ENCODE results near the gene COPG1. TPM values are rescaled to one million over a fixed set of nuclear protein-coding genes. Genes with fewer than 3 reads are reported as not detected.

The COPG1 gene
- total RNA-seq, 2 experiments from 2014 or later: 128 to 132 TPM

GRCh38 chr3:129281726-129282125 is 32.3 kb downstream of the COPG1 start:
- peaks cover 63% of the 10 kb centered on the region for H3K4me1 Mint-ChIP-seq
- H3K9me3 Mint-ChIP-seq: no peaks in the 10 kb centered on the region
- H3K4me3 Mint-ChIP-seq: peak overlapping the region; percentile 47
- H3K27me3 Mint-ChIP-seq: no peaks in the 10 kb centered on the region
- peak overlapping the region; percentile 86 for H3K27ac Mint-ChIP-seq
- H3K36me3 Mint-ChIP-seq: peaks cover 41% of the 10 kb centered on the region
- DNase-seq: no peak

GRCh38 chr3:129282727-129283327 is 33.4 kb downstream of the COPG1 start:
- peak; percentile 36 for DNase-seq
- H3K4me1 Mint-ChIP-seq: peaks cover 57% of the 10 kb centered on the region
- peak overlapping the region; percentile 64 for H3K4me3 Mint-ChIP-seq
- peaks cover 35% of the 10 kb centered on the region for H3K36me3 Mint-ChIP-seq
- H3K27me3 Mint-ChIP-seq: no peaks in the 10 kb centered on the region
- H3K27ac Mint-ChIP-seq: peak overlapping the region; percentile 86
- no peaks in the 10 kb centered on the region for H3K9me3 Mint-ChIP-seq

DNA sequence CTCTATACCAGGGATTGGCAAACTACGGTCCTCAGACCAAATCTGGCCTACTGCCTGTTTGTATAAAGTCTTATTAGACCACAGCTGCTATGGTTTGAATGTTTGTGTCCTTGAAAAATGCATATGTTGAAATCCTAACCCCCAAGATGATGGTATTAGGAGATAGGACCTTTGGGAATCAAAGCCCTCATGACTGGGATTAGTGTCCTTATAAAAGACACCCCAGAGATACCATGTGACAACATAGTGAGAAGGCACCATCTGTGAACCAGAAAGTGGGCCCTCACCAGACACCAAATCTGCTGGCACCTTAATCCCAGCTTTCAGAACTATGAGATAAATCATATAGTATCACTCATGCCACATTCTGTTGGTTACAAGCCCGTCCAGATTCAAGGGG is 36.7 kb downstream of the COPG1 start:
- H3K27ac Mint-ChIP-seq: no peak overlapping the region
- H3K27me3 Mint-ChIP-seq: no peaks in the 10 kb centered on the region
- no peaks in the 10 kb centered on the region for H3K9me3 Mint-ChIP-seq
- H3K4me1 Mint-ChIP-seq: peaks cover 42% of the 10 kb centered on the region
- no peak for DNase-seq
- H3K4me3 Mint-ChIP-seq: no peak overlapping the region
- peaks cover 23% of the 10 kb centered on the region for H3K36me3 Mint-ChIP-seq

- no peak overlapping the region for H3K27ac Mint-ChIP-seq
- H3K9me3 Mint-ChIP-seq: no peaks in the 10 kb centered on the region
- H3K4me3 Mint-ChIP-seq: no peak overlapping the region
- DNase-seq: no peak
- no peaks in the 10 kb centered on the region for H3K27me3 Mint-ChIP-seq
- H3K4me1 Mint-ChIP-seq: peaks cover 21% of the 10 kb centered on the region
- H3K36me3 Mint-ChIP-seq: peaks cover 17% of the 10 kb centered on the region
These were observed 39.0 kb downstream of the COPG1 start for GRCh38 chr3:129288446-129288845.

DNA sequence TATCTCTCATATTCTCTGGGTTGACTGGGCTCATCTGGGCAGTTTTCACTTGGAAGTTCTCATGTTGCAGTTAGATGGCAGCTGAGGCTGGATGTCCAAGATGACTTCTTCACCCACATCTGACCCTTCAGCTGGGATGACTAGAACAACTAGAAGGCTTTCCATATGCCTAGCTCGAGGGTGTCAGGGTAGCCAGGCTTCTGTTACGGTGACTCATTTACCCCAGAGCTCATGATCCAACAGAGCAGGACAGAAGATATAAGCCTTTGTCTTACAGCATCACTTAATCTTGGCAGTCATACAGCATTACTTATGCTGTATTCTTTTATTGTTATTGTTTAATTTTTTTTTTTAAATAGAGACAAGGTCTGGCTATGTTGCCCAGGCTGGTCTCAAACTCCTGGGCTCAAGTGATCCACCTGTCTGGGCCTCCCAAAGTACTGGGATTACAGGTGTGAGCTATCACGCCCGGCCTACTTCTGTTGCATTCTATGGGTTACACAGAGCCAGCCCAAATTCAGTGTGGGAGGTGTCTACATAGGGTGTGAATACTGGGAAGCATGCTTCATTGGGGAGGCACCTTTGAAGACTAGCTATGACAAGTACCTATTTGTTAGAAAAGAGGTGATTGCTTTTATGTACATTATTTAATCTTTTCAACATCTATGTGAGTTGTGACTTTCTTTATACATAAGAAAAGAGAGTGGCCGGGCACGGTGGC is 40.0 kb downstream of the COPG1 start:
- H3K4me3 Mint-ChIP-seq: no peak overlapping the region
- H3K27ac Mint-ChIP-seq: peak overlapping the region; percentile 54
- H3K27me3 Mint-ChIP-seq: no peaks in the 10 kb centered on the region
- peaks cover 14% of the 10 kb centered on the region for H3K4me1 Mint-ChIP-seq
- no peaks in the 10 kb centered on the region for H3K9me3 Mint-ChIP-seq
- H3K36me3 Mint-ChIP-seq: peaks cover 18% of the 10 kb centered on the region
- no peak for DNase-seq

- H3K27ac Mint-ChIP-seq: peak overlapping the region; percentile 54
- peaks cover 22% of the 10 kb centered on the region for H3K36me3 Mint-ChIP-seq
- no peak for DNase-seq
- H3K27me3 Mint-ChIP-seq: no peaks in the 10 kb centered on the region
- no peak overlapping the region for H3K4me3 Mint-ChIP-seq
- H3K4me1 Mint-ChIP-seq: peaks cover 6% of the 10 kb centered on the region
- no peaks in the 10 kb centered on the region for H3K9me3 Mint-ChIP-seq
These were observed 42.0 kb downstream of the COPG1 start for GRCh38 chr3:129291236-129291886.

GRCh38 chr3:129295286-129295685 is 45.9 kb downstream of the COPG1 start:
- H3K36me3 Mint-ChIP-seq: peaks cover 28% of the 10 kb centered on the region
- no peaks in the 10 kb centered on the region for H3K9me3 Mint-ChIP-seq
- peak overlapping the region; percentile 4 for H3K27ac Mint-ChIP-seq
- DNase-seq: no peak
- H3K27me3 Mint-ChIP-seq: no peaks in the 10 kb centered on the region
- no peak overlapping the region for H3K4me3 Mint-ChIP-seq
- peaks cover 2% of the 10 kb centered on the region for H3K4me1 Mint-ChIP-seq

- Mint-ChIP-seq H3K4me3 (no peak overlapping the region), H3K36me3 (peaks cover 37% of the 10 kb centered on the region), H3K27me3 (no peaks in the 10 kb centered on the region), H3K4me1 (peaks cover 31% of the 10 kb centered on the region), H3K27ac (peak overlapping the region; percentile 73), H3K9me3 (no peaks in the 10 kb centered on the region)
- DNase-seq: no peak
These were observed 54.9 kb downstream of the COPG1 start for GRCh38 chr3:129304146-129304961.

GRCh38 chr3:129304962-129305222 is 55.5 kb downstream of the COPG1 start:
- Mint-ChIP-seq H3K36me3 (peaks cover 34% of the 10 kb centered on the region), H3K4me1 (peaks cover 31% of the 10 kb centered on the region), H3K27ac (no peak overlapping the region), H3K27me3 (no peaks in the 10 kb centered on the region), H3K9me3 (no peaks in the 10 kb centered on the region), H3K4me3 (no peak overlapping the region)
- no peak for DNase-seq

DNA sequence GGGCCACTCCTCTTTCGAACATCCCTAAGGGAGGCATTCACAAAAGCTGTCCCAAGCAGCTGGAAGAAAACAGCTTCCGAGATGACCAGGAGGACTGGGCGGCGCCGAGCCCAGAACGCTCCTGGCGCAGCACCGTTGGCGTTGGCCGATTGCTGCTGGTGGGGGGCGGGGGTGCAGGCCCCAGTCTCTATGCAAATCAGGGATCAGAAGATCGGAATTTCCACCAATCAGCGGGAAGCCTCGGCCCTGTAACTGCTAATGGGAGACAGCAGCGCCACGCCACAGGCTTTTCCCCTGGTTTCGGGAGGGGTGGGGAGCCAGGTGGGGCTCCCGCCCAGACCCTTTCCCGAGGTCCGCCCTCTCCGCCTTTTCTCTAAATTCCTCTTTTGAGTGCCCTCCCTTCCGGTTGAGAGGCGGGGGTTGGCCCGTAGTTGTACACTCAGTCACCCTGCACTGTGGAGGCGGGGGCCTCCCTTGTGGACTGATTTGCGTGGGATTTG is 56.2 kb downstream of the COPG1 start:
- Mint-ChIP-seq H3K9me3 (no peaks in the 10 kb centered on the region), H3K27ac (peak overlapping the region; percentile 76)

DNA sequence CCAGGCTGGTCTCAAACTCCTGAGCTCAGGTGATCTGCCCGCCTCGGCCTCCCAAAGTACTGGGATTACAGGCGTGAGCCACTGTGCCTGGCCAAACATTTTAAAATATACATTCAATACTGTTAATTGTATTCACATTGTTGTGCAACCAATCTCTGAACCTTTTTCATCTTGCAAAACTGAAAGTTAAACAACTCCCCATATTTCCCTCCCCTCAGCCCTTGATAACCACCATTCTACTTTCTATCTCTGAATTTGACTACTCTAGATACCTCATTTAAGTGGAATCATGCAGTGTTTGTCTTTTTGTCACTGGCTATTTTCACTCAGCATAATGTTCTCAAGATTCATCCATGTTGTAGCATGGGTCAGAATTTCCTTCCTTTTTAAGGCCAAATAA is 59.2 kb downstream of the COPG1 start:
- Mint-ChIP-seq H3K9me3 (no peaks in the 10 kb centered on the region), H3K27ac (peak overlapping the region; percentile 7), H3K4me1 (peaks cover 55% of the 10 kb centered on the region), H3K27me3 (no peaks in the 10 kb centered on the region), H3K4me3 (no peak overlapping the region), H3K36me3 (peaks cover 24% of the 10 kb centered on the region)
- DNase-seq: no peak

More for the DNA sequence above, 56.2 kb downstream of the COPG1 start:
- Mint-ChIP-seq H3K27me3 (no peaks in the 10 kb centered on the region), H3K36me3 (peaks cover 34% of the 10 kb centered on the region), H3K4me3 (no peak overlapping the region), H3K4me1 (peaks cover 36% of the 10 kb centered on the region)
- DNase-seq: no peak

- Mint-ChIP-seq H3K9me3 (no peaks in the 10 kb centered on the region), H3K36me3 (peaks cover 20% of the 10 kb centered on the region), H3K27ac (no peak overlapping the region), H3K4me3 (no peak overlapping the region), H3K4me1 (peaks cover 48% of the 10 kb centered on the region), H3K27me3 (no peaks in the 10 kb centered on the region)
- DNase-seq: no peak
These were observed 61.0 kb downstream of the COPG1 start for GRCh38 chr3:129310111-129311011.

GRCh38 chr3:129311054-129311902 is 61.9 kb downstream of the COPG1 start:
- DNase-seq: no peak
- H3K9me3 Mint-ChIP-seq: no peaks in the 10 kb centered on the region
- H3K4me3 Mint-ChIP-seq: no peak overlapping the region
- no peaks in the 10 kb centered on the region for H3K27me3 Mint-ChIP-seq
- H3K27ac Mint-ChIP-seq: no peak overlapping the region
- peaks cover 39% of the 10 kb centered on the region for H3K4me1 Mint-ChIP-seq
- peaks cover 14% of the 10 kb centered on the region for H3K36me3 Mint-ChIP-seq
